ENCODE data around the gene MARK2. TPM values are rescaled to one million over a fixed set of nuclear protein-coding genes. Genes with fewer than 3 reads are reported as not detected.

Gene MARK2
- total RNA-seq, 5 donors from 2014 or later (not counting 1 experiment from before 2014, with no cell fraction given), result 57.4 to 67.2 (median 64.0) TPM

- Mint-ChIP-seq H3K9me3 (no peaks in the 10 kb centered on the region), H3K4me3 (peak overlapping the region; percentile 84 to 94 (median 84)), H3K27ac (peak overlapping the region; percentile 89 to 90), H3K27me3 (no peaks in the 10 kb centered on the region), H3K4me1 (peaks cover 69 to 74% (median 73%) of the 10 kb centered on the region in 3 donors), H3K36me3 (peaks cover 13% of the 10 kb centered on the region)
- peak overlapping the region; percentile 92 to 95 for H3K4me3 ChIP-seq (ENCODE audit: control insufficient read depth in 1 of 2, extremely low read depth in 1 of 2, low read length in 1 of 2)
- H3K4me1 ChIP-seq (ENCODE audit: control insufficient read depth in 1 of 2, extremely low read depth in 1 of 2, insufficient read depth in 2 of 2, low read length in 2 of 2), result peaks cover 33 to 66% of the 10 kb centered on the region in 2 experiments
- peaks cover 5 to 30% of the 10 kb centered on the region in 2 donors for H3K36me3 ChIP-seq (ENCODE audit: control insufficient read depth in 2 of 2, extremely low read depth in 1 of 2, insufficient read depth in 1 of 2, low read length in 1 of 2)
- H3K27me3 ChIP-seq (replicated peaks in 1 of 2; ENCODE audit: control insufficient read depth in 2 of 2, extremely low read depth in 1 of 2, insufficient read depth in 2 of 2, low read length in 1 of 2), result no peaks in the 10 kb centered on the region
- ChIA-PET CTCF (interaction anchor here in 1 of 2 donors (0.6 kb wide), 1 partner anchor 107 kb away, joined by 5 read pairs; no protein-coding TSS in a partner anchor), POLR2A (no interaction called here)
- ATAC-seq (replicated peaks in 1 of 4) (no peak), DNase-seq (peak in 3 of 35 experiments; percentile 16 to 35 (median 17))
- H3K9me3 ChIP-seq, result no peaks in the 10 kb centered on the region
- WGBS (ENCODE audit: insufficient coverage), result 2% methylated on average over 13 of the region's 13 CpGs
- H3K27ac ChIP-seq (ENCODE audit: low read length), result peak overlapping the region; percentile 44
Observed at GRCh38 chr11:63840356-63841060, 1.6 kb downstream of the MARK2 start.

DNA sequence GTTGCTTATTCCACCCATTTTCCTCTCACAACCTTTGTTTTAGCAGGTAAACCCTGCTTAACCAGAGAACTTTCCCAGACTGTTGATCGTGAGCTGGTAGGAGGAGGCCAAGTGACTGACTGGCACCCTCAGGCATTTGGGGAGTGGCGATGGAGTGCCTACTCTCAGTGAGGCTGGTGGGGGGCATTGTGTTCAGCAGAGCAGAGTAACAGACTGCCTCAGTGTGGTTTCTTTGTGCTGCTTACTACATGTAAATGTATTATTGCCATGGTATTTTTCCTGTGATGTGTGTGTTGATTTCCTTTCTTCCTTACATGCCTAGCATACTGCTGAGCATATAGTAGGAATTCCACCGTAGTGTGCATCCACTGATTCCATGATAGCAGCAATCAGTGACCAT lies 2.6 kb downstream of the MARK2 start:
- POLR2A ChIA-PET, result no interaction called here
- peak overlapping the region; percentile 89 to 90 for H3K27ac Mint-ChIP-seq

DNA sequence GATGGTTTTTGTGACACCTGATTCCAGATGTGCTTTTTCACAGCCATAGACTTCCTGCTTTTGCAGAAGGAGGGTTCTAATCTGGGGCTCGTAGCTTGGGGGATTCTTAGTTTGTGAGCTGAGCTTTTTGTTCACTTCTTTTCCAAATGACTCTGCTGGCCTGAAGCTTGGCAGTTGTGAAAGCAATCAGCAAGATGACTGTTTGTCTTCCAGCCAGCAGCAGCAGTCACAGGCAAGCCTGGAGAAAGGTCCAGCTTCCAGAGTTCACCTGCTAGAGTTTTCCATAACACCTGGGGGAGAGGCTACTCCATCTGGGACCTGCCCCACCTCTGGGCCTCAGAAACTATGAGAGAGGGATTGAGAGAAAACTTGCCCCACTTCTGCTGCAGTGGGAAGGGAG lies 4.1 kb downstream of the MARK2 start:
- Mint-ChIP-seq H3K4me1 (peaks cover 73 to 77% (median 76%) of the 10 kb centered on the region in 3 donors), H3K4me3 (peak overlapping the region in 1 of 3 donors; percentile 94), H3K9me3 (no peaks in the 10 kb centered on the region), H3K27me3 (no peaks in the 10 kb centered on the region), H3K36me3 (peaks cover 23% of the 10 kb centered on the region), H3K27ac (peak overlapping the region; percentile 79 to 81)
- Histone ChIP-seq H3K9me3 (no peaks in the 10 kb centered on the region), H3K4me1 (ENCODE audit: control insufficient read depth in 1 of 2, extremely low read depth in 1 of 2, insufficient read depth in 2 of 2, low read length in 2 of 2) (peaks cover 25 to 71% of the 10 kb centered on the region in 2 experiments), H3K27me3 (replicated peaks in 1 of 2; ENCODE audit: control insufficient read depth in 2 of 2, extremely low read depth in 1 of 2, insufficient read depth in 2 of 2, low read length in 1 of 2) (no peaks in the 10 kb centered on the region), H3K4me3 (ENCODE audit: control insufficient read depth in 1 of 2, extremely low read depth in 1 of 2, low read length in 1 of 2) (no peak overlapping the region), H3K36me3 (ENCODE audit: control insufficient read depth in 2 of 2, extremely low read depth in 1 of 2, insufficient read depth in 1 of 2, low read length in 1 of 2) (peaks cover 5 to 34% of the 10 kb centered on the region in 2 donors), H3K27ac (ENCODE audit: low read length) (no peak overlapping the region)
- 50% methylated on average over 1 of the region's 1 CpG for WGBS (ENCODE audit: insufficient coverage)
- no peak for ATAC-seq (replicated peaks in 1 of 4)
- ChIA-PET CTCF (interaction anchor here in 1 of 2 donors (0.5 to 1.0 kb wide), 2 partner anchors 33 to 631 kb away, joined by 4 to 5 read pairs; no protein-coding TSS in a partner anchor), POLR2A (interaction anchor here in 1 of 2 donors (1.0 kb wide), 1 partner anchor 19 kb away, joined by 3 read pairs; no protein-coding TSS in a partner anchor)
- no peak for DNase-seq

More for the DNA sequence above, 2.6 kb downstream of the MARK2 start:
- CTCF ChIA-PET, result interaction anchor here in 1 of 2 donors (0.6 to 0.7 kb wide), 2 partner anchors 65 to 124 kb away, joined by 3 read pairs; no protein-coding TSS in a partner anchor
- Histone ChIP-seq H3K27me3 (replicated peaks in 1 of 2; ENCODE audit: control insufficient read depth in 2 of 2, extremely low read depth in 1 of 2, insufficient read depth in 2 of 2, low read length in 1 of 2) (no peaks in the 10 kb centered on the region), H3K9me3 (no peaks in the 10 kb centered on the region), H3K36me3 (ENCODE audit: control insufficient read depth in 2 of 2, extremely low read depth in 1 of 2, insufficient read depth in 1 of 2, low read length in 1 of 2) (peaks cover 5 to 30% of the 10 kb centered on the region in 2 donors), H3K4me3 (ENCODE audit: control insufficient read depth in 1 of 2, extremely low read depth in 1 of 2, low read length in 1 of 2) (peak overlapping the region; percentile 48 to 95), H3K4me1 (ENCODE audit: control insufficient read depth in 1 of 2, extremely low read depth in 1 of 2, insufficient read depth in 2 of 2, low read length in 2 of 2) (peaks cover 34 to 69% of the 10 kb centered on the region in 2 experiments), H3K27ac (ENCODE audit: low read length) (no peak overlapping the region)
- DNase-seq (peak in 1 of 35 experiments; percentile 10), ATAC-seq (replicated peaks in 1 of 4) (no peak)
- Mint-ChIP-seq H3K4me1 (peaks cover 73 to 77% (median 76%) of the 10 kb centered on the region in 3 donors), H3K27me3 (no peaks in the 10 kb centered on the region), H3K36me3 (peaks cover 20% of the 10 kb centered on the region), H3K4me3 (peak overlapping the region; percentile 84 to 94 (median 84)), H3K9me3 (no peaks in the 10 kb centered on the region)
- WGBS (ENCODE audit: insufficient coverage), result 38% methylated on average over 2 of the region's 3 CpGs

- Mint-ChIP-seq H3K36me3 (peaks cover 29% of the 10 kb centered on the region), H3K4me1 (peaks cover 82 to 87% (median 86%) of the 10 kb centered on the region in 3 donors), H3K9me3 (no peaks in the 10 kb centered on the region), H3K27ac (peak overlapping the region in 1 of 2 donors; percentile 28), H3K4me3 (no peak overlapping the region), H3K27me3 (no peaks in the 10 kb centered on the region)
- no peak for DNase-seq
- 80% methylated on average over 1 of the region's 4 CpGs for WGBS (ENCODE audit: insufficient coverage)
- H3K4me3 ChIP-seq (ENCODE audit: control insufficient read depth in 1 of 2, extremely low read depth in 1 of 2, low read length in 1 of 2), result no peak overlapping the region
- ChIA-PET POLR2A (no interaction called here), CTCF (interaction anchor here in 1 of 2 donors (0.6 to 1.7 kb wide), 2 partner anchors 18 to 46 kb away, joined by 3 to 4 read pairs; no protein-coding TSS in a partner anchor)
- no peak overlapping the region for H3K27ac ChIP-seq (ENCODE audit: low read length)
- H3K4me1 ChIP-seq (ENCODE audit: control insufficient read depth in 1 of 2, extremely low read depth in 1 of 2, insufficient read depth in 2 of 2, low read length in 2 of 2), result peaks cover 24 to 73% of the 10 kb centered on the region in 2 experiments
- ATAC-seq (replicated peaks in 1 of 4), result no peak
- H3K36me3 ChIP-seq (ENCODE audit: control insufficient read depth in 2 of 2, extremely low read depth in 1 of 2, insufficient read depth in 1 of 2, low read length in 1 of 2), result peaks cover 5 to 34% of the 10 kb centered on the region in 2 donors
- no peaks in the 10 kb centered on the region for H3K9me3 ChIP-seq
- H3K27me3 ChIP-seq (replicated peaks in 1 of 2; ENCODE audit: control insufficient read depth in 2 of 2, extremely low read depth in 1 of 2, insufficient read depth in 2 of 2, low read length in 1 of 2), result no peaks in the 10 kb centered on the region
Observed at GRCh38 chr11:63844836-63845235, 5.9 kb downstream of the MARK2 start.

DNA sequence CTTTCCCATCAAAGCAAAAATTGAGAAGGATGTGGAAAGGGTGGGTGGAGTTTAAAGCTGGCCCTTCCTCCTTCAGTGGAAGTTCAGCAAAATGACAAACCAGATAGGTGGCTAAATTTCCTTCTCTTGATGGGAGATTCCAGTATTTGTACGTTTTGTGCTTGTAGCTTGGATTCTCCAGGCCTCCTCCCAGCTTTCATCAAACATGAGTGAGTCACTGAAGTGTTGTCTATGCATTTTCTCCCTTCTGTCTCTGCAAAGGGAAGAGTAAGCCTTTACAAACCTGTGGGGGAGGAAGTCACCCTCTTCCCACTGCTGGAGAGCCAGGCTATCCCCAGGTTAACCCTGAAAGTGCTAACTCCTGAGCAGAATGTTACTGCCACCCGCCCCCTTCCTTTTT lies 6.4 kb downstream of the MARK2 start:
- H3K36me3 ChIP-seq (ENCODE audit: control insufficient read depth in 2 of 2, extremely low read depth in 1 of 2, insufficient read depth in 1 of 2, low read length in 1 of 2), result peaks cover 5 to 34% of the 10 kb centered on the region in 2 donors
- DNase-seq (no peak), ATAC-seq (replicated peaks in 1 of 4) (no peak)
- H3K27me3 ChIP-seq (replicated peaks in 1 of 2; ENCODE audit: control insufficient read depth in 2 of 2, extremely low read depth in 1 of 2, insufficient read depth in 2 of 2, low read length in 1 of 2), result no peaks in the 10 kb centered on the region
- Mint-ChIP-seq H3K4me1 (peaks cover 84 to 87% (median 84%) of the 10 kb centered on the region in 3 donors), H3K9me3 (no peaks in the 10 kb centered on the region), H3K4me3 (no peak overlapping the region), H3K27ac (no peak overlapping the region), H3K36me3 (peaks cover 29% of the 10 kb centered on the region), H3K27me3 (no peaks in the 10 kb centered on the region)
- WGBS (ENCODE audit: insufficient coverage), result 67% methylated on average over 1 of the region's 2 CpGs
- H3K4me3 ChIP-seq (ENCODE audit: control insufficient read depth in 1 of 2, extremely low read depth in 1 of 2, low read length in 1 of 2), result no peak overlapping the region
- H3K27ac ChIP-seq (ENCODE audit: low read length), result no peak overlapping the region
- ChIA-PET POLR2A (no interaction called here), CTCF (interaction anchor here in 1 of 2 donors (1.7 kb wide), 1 partner anchor 18 kb away, joined by 4 read pairs; no protein-coding TSS in a partner anchor)
- H3K4me1 ChIP-seq (ENCODE audit: control insufficient read depth in 1 of 2, extremely low read depth in 1 of 2, insufficient read depth in 2 of 2, low read length in 2 of 2), result peaks cover 24 to 69% of the 10 kb centered on the region in 2 experiments
- no peaks in the 10 kb centered on the region for H3K9me3 ChIP-seq

DNA sequence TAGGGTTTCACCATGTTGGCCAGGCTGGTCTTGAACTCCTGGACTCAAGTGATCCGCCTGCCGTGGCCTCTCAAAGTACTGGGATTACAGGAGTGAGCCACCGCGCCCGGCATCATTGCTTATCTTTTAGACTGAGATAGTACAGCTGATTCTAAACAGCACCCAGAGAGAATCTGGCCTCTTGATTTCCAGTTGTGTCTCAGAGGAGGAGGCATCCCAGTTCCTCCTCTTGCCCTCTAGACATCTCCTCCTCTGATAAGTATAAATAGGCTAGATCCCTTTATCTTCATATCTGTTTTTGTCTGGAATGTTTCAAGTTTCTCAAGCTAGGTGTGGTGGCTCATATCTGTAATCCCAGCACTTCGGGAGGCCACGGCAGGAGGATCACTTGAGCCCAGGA lies 7.0 kb downstream of the MARK2 start:
- ChIA-PET POLR2A (no interaction called here), CTCF (no interaction called here)
- ATAC-seq (replicated peaks in 1 of 4), result no peak
- H3K27ac ChIP-seq (ENCODE audit: low read length), result no peak overlapping the region
- peaks cover 5 to 36% of the 10 kb centered on the region in 2 donors for H3K36me3 ChIP-seq (ENCODE audit: control insufficient read depth in 2 of 2, extremely low read depth in 1 of 2, insufficient read depth in 1 of 2, low read length in 1 of 2)
- Mint-ChIP-seq H3K27ac (peak overlapping the region; percentile 34 to 55), H3K4me3 (no peak overlapping the region), H3K4me1 (peaks cover 84 to 87% (median 84%) of the 10 kb centered on the region in 3 donors), H3K27me3 (no peaks in the 10 kb centered on the region), H3K36me3 (peaks cover 34% of the 10 kb centered on the region), H3K9me3 (no peaks in the 10 kb centered on the region)
- 94% methylated on average over 6 of the region's 7 CpGs for WGBS (ENCODE audit: insufficient coverage)
- DNase-seq, result no peak
- no peaks in the 10 kb centered on the region for H3K9me3 ChIP-seq
- peaks cover 26 to 68% of the 10 kb centered on the region in 2 experiments for H3K4me1 ChIP-seq (ENCODE audit: control insufficient read depth in 1 of 2, extremely low read depth in 1 of 2, insufficient read depth in 2 of 2, low read length in 2 of 2)
- H3K4me3 ChIP-seq (ENCODE audit: control insufficient read depth in 1 of 2, extremely low read depth in 1 of 2, low read length in 1 of 2), result no peak overlapping the region
- no peaks in the 10 kb centered on the region for H3K27me3 ChIP-seq (replicated peaks in 1 of 2; ENCODE audit: control insufficient read depth in 2 of 2, extremely low read depth in 1 of 2, insufficient read depth in 2 of 2, low read length in 1 of 2)
